Measurements from ENCODE around the gene KCNMA1.
"Not testable (repeated sequence)": the region's sequence is repeated elsewhere in the genome, so short reads cannot be mapped to it uniquely, and the experiment has no call there.

The KCNMA1 gene

DNA sequence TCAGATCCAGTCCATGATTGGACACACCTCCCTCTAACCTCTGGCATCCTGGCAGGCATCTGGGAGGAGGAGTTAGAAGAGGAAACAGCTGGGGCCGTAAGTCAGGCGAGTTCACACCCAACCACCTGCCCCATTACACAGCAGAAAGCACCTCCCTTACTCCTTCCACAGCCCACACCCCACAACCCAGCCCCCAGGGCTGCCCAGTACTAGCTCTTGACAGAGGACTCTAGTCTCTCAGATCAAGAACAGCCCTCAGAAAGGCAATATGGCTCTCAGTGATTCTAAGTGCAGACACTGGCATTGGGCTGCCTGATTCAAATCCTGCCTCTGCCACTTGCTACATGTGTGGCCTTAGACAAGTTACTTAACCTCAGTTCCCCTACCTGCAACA lies 34.1 kb downstream of the KCNMA1 start:
- DNase-seq = no peak

DNA sequence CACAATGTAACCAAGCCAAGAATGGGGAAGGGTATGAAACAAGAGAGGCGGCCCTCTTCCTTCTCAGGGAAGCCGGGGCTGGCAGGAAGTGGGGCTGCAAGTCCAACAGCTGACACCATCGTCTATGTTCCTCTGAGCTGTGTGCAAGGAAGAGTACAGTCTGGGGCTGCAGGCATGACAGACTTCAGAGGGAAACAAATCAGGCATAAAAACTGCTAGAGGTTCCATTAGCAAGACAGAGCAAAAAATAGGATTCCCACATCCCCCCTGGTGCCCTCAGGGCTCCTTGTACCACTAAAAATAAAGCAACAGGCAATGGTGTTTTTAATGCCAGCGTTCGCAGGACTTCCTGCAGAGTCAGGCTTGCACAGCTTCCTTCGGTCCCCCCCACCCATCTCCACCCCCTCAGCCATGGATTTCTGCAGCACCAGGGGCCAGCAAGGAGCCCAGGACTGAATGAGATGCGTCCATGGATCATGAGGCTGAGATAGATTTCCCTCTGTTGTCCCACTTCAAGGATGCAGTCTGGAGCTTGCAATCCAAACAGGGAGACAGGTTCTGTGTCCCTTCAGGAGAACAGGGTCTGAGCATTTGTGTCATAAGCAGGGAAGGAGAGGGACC lies 34.6 kb downstream of the KCNMA1 start:
- DNase-seq = no peak

DNA sequence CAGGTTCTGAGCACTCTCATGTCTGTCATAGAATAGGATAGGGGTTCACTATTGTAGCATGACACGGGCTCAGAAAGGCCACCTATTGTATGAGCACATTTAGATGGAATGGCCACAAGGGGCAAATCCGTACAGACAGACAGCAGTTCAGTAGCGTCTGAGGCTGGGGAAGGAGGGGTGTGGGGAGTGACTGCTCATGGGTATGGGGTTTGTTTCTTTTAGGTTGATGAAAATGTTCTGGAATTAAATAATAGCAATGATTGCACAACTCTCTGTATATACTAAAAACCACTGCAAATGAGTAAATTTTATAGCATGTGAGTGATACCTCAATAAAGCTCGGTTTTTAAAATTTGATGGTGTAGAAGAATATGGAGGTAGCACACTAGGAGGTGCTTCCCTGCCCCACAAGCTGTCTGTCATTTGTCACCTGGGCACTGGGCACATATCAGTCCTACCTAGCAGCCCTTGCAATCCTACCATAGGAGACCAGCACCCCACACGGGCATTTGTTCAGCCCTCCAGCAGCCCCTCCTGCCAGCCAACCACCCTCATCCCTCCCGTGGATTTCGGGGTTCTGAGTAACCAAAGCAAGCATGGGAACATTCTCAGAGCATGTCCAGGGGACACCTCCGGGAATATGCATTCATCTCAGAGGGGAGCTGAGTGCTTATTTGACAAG lies 35.2 kb downstream of the KCNMA1 start:
- DNase-seq = no peak

DNA sequence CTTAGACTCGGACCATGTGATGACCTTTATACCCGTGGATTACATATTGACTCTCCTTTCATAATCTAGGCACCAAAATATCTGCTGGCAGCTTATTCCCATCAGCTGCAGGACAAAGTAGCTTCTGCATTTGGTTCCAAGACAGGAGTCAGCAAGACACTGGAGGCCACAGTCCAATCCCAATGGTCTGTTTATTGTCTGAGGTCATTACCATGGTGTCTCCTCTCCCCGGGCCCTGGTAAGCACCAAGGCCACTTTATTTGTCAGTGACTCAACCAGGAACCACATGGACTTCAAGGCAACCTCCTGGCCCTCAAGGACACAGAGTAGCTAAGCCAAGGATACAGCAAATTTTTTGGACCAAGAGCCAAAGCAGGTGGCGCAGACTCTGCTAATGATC lies 36.1 kb downstream of the KCNMA1 start:
- no peak for DNase-seq

DNA sequence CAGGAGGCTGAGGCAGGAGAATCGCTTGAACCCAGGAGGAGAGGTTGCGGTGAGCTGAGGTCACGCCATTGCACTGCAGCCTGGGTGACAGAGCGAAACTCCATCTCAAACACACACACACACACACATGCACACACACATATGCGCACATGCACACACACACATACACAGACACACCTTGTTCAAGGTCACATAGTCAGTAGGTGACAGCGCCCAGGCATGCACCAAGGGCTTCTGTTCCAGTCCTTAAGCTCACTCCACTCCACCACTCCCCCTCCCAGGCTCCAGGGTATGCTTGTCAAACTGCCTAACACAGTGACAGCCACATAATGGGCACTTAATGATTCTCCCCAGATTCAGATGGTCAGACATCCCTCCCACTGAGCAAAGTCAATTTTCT lies 37.0 kb downstream of the KCNMA1 start:
- DNase-seq = no peak

DNA sequence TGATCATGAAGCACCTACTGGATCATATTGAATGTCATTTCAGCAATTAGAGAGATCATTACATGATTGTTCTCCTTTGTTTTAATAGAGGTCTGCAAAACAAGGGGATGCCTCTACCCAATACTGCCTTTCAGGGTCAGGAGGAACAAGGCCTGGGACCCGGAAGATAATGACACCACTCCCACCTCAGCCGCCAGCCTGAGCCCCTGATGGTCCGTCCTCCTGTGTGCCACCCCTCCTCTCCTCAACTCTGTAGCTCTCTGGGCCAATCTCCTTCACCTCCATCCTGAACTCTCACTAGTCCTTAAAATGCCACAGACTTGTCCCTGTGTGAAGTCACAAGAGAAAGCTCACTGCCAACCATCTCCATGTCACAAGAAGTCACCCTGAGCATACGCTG lies 38.0 kb downstream of the KCNMA1 start:
- no peak for DNase-seq

DNA sequence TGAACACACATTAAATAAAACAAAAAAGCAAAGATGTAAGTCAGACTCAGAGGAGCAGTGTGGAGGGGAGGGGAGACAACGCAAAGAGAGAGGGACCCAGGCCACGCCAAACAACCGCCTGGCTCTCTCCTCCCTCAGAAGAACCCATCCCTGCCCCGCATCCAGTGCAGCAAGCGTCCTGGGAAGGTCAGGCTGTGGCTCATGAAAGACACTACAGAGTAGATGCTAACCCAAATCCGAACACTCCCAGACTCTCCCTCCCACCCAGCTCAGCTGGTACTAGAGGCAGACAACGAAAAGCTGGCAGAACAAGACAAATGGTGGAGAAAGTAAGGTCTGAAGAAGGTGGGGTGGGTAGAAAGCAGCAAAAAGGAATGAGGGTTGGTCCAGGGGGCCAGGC lies 39.0 kb downstream of the KCNMA1 start:
- no peak for DNase-seq

DNA sequence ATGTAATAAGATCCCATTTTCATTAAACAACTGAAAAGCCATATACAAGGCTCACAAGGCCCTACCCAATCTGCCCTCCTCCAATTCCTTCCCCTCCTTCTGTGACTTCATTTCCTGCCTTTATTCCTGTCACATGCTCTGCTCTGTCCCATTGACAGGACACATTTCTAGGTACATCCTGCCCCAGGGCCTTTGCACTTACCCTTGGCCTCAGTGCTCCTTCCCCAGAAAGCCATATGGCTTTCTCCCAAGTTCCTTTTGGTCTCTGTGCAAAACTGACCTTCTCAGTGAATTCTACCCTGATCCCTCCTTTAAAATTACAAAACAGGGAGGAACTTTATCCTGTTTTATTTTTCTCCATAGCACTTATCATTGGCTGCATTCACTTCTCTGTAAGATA lies 40.0 kb downstream of the KCNMA1 start:
- no peak for DNase-seq

DNA sequence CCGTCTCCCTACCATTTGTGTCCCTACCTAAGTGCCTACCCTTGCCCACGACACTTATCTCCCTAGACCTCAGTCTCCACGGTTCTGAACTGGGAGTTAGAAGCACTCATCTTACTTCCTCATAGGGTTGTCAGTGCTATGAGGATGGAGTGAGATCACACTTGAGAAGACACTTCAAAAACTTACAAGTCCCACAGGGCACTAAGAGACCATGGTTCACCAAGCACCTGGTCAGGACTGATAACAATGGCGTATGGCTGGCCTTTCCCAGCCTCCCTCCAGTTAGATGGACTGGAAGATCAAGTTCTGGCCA lies 43.2 kb downstream of the KCNMA1 start:
- no peak for DNase-seq

DNA sequence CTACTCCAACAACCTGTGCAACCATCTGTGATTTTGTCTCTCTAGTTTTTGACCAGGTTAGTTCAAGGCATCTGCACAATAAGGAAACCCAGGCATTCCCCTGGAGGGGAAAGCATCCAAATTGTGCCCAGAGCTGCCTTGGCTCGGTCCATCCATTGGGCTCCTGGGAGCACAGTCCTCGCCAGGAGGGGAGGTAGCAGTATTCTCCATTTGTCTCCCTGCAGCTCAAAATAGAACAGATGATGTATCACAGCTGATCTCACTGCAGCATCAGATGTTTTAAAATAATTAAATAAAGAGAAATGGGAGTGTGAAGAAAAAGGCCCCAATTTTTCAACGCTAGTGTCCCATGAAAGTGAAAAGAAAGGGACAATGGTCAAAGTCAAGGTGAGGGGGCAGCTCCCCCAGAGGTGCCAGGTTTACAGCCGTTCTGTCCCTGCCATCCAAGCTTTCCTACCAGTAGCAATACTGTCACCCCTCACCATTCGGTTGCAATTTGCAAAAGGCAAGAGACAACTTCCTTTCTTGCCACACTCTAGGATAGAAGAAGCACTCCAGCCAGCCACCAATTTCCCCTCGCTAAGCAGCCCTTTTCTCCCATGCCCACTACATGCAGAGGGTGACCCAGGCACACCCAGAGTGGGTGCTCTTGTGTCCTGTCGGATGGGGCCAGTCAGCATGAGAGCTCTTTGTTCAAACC lies 43.7 kb downstream of the KCNMA1 start:
- DNase-seq = no peak

DNA sequence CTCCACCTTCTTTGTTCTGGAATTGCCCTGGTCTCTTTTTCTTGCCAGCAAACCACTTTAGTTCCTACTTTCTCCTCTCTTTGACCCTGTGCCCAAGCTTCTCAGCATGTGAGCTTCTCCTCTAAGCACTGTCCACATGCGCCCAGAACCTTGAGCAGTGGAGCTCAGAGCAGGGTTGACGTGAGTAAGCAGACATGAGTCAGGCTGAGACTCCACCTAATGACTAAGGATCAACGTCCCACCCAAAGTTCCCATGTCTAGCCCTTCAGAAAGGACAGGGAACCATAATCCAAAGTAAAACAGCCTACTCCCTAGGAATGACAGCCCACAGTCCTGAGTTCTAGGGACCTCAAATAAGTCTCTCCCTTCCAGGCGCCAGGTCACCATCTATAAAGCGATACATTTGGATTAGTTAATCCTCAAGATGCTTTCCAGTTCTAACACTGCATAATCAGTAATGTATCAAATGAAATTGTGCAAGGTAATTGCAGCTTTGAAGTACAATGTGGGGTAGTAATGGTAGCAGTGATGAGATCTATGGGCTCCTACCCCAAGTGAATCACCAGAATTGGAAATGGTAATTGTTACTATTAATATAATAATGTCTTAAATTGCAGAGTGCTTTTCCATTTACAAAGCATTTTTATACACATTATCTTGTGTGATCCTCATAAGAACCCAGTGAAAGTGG lies 44.5 kb downstream of the KCNMA1 start:
- DNase-seq = no peak

DNA sequence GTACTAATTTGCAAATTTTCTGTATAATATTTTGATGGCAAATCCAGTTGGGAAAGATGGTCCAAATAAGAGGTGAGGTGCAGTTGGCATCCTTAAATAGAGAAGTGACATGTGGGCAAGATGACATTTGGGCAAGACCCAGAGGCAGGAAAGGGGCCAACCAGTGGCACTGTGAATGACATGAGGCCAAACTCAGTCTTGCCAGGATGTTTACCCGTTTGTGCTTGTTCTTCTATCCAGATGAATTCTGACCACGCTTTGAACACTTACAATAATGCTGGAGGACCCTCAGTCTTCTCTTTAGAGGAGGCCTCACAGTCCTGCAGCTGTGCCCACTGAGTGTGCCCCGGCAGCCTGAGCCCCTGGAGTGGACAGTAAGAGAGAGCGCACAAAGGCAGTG lies 45.1 kb downstream of the KCNMA1 start:
- DNase-seq = no peak

DNA sequence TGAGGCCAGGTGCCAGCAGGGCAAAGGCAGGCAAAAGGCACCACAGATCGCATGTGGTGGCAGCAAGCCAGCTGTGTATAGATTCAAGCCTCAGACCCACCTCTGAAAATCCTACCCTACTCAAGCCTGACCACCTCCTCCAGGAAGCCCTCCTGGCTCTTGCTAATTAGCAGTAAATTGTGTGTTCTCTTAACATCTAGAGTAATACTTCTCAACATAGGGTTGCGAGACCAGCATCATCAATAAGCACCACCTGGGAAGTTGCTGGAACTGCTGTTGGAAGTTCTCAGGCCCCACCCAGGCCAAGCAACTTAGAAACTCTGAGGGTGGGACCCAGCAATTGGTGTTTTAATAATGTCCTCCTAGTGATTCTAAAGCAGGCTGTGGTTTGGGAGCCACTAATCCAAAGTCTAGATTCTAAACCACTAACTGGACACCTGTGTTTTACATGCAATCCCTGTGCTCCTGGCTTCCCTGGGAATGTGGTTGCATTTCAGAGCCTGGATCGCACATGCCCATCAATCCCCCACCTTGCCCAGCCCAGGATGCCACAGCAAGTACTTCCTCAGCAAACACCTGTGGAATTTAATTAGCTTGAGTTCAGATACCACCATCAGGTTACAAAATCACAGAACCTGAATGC lies 46.2 kb downstream of the KCNMA1 start:
- DNase-seq = no peak

DNA sequence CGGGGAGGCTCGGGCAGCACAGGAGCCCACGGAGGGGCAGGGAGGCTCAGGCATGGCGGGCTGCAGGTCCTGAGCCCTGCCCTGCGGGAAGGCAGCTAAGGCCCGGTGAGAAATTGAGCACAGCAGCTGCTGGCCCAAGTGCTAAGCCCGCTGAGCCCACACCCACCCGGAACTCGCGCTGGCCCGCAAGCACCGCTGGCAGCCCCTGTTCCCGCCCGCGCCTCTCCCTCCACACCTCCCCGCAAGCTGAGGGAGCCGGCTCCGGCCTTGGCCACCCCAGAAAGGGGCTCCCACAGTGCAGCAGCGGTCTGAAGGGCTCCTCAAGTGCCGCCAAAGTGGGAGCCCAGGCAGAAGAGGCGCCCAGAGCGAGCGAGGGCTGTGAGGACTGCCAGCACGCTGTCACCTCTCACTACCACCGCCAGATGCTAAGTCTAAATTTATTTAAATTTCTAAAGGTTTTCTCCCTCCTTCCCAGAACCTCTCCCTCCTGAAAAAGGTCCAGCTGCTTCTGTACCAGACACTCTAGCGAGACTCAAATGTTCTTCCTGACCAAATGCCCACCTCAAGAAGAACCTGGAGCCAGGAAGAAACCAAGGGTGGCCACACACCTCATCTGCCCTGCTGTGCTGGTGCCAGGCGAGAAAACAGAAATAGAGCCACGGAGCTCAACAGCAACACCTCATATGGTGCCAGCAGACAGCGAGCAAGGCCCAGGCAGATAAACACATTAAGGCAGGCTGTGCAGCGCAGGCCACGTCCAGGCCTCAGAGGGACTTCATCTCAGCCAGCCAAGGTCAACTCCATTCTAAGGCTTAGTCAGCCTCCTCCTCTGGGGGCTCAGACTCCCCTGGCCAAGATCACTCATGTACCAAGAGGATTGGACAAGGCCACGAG lies 47.0 kb downstream of the KCNMA1 start:
- no peak for DNase-seq

DNA sequence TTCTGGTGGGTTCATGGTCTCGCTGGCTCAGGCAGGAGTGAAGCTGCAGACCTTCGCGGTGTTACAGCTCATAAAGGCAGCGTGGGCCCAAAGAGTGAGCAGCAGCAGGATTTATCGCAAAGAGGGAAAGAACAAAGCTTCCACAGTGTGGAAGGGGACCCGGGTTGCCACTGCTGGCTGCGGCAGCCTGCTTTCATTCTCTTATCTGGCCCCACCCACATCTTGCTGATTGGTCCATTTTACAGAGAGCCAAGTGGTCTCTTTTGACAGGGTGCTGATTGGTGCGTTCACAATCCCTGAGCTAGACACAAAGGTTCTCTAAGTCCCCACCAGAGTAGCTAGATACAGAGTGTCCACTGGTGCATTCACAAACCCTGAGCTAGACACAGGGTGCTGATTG lies 47.9 kb downstream of the KCNMA1 start:
- DNase-seq = not testable (repeated sequence)

DNA sequence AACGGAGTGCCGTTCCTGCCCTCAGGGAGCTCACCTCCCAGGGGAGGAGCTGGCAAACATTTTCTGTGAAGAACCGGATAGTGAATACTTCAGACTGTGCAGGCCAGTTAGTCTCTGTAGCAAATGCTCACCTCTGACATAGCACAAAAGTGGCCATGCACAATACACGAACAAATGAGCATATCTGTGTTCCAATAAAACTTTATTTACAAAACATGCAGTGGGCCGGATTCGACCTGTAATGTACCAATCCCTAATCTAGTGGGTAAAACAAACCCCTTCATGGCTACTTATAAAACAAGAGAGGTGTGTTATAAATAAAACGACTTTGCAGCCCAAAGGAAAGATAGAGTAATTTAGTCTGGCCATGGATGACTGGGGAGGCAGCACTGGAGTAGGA lies 48.7 kb downstream of the KCNMA1 start:
- DNase-seq = no peak

DNA sequence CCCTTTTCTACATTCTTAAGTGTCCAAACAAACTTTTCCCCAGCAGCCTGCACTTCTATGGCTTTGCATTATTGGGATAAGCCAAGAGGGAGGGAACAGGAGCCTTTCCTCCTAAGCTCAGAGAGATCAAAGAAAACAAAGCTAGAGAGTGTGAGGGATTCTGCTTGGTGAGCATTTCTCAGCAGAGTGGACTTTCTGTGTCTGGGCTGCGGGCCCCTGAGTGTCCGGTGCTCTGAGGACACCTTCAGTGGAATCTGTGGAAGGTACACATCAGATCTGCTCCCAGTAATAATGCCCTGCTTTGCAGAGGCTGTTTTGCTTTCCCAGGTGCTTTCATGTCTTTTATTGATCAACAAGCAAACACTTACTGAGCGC lies 50.2 kb downstream of the KCNMA1 start:
- no peak for DNase-seq

DNA sequence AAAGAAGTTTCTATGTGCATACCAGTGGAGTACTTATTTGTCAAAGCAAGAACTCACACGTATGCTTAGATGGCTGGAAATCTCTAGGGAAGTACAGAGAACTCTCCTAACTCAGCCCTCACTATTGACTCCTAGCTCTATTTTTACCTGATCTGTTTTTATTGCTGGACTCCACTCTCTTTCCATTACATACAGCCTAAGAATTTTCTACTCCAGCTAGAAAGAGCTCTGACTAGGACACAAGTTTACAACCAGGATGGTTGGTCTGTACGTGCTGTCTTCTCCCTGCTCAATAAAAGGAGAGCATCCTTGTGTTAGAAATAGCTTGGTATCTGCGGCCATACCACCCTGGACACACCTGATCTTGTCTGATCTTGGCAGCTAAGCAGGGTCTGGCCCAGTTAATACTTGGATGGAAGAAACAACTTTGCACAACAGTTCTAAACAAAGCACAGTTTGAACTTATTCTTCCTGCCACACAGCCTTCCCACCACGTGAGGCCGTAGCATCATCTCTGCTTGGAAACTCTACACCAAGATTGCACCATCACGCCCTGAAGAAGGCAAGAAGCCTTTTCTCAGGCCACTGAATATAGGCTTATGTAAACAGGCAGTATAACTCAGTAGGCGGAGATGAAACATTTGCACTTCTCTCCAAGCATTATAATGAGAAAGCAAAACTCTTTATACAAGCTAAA lies 50.7 kb downstream of the KCNMA1 start:
- no peak for DNase-seq

DNA sequence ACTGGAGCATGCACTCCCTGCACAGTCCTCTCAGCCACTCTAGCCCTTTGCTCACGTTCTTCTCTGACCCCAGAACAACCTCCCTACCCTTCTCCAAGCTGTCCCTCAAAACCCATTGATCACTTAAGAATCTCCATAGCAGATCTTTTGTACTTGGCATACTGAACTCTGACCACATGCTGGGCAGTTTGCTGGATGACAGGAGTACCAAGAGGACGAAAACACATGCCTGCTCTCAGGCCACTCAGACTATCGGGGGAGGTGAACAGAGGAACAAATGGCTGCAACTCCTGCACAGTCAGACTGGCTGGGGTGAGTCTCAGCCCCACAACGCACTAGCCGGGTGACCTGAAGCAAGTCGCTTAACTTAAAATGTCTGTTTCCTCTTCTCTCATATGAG lies 52.7 kb downstream of the KCNMA1 start:
- DNase-seq = no peak

DNA sequence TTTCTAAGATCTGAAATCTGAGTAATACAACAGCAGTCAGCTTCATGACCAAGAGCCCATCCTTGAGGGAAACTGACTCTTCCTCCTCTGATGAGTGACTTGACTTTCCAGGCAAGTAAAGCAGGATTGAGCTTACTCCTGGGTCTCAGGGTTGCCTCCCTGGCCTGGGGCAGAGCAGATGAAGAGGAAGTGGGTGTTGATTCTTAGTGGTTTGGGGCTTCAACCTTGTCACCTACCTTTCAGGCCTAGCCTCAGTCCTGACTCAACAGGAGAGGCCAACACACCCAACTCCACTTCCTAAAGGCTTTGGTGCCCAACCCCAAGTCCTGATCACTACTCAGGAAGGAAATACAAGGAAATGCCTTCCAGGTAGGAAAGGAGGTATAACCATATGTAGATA lies 54.1 kb downstream of the KCNMA1 start:
- no peak for DNase-seq

DNA sequence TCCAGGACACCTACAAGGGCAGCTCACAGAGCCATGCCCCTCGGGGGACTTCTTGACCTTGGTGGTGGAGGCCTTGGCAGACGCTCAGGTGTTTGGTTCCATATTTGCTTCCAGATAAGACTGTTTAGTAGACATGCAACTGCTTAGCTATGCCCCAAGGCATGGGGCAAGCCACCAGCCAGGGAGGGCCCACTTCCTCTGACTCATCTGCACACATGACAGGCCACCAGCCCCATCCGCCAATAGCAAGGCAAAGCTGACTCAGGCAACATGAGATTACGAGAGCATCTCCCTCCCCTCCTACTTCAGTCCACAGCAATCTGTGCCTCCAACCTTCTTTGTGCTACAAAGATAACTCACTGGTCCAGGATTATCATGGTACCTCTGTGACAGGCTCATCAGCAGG lies 54.9 kb downstream of the KCNMA1 start:
- DNase-seq = no peak

DNA sequence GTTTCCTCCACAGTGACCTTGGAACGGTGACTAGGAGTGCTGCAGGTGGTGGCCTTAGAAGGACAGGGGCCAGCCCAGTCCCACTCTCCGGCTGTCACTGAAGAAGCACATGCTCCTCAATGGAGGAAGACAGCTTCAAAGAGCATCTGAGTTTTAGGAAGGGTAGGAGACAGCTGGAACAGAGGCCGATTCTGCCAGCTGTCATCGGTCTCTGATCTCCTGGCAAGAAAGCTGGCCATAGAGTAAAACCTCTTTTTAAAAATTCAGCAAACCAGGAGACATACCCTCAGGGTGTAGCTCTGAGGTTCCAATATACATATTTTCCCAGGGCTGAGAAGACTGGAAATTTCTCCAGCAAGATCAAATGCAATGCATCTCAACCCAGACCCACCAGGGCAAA lies 55.9 kb downstream of the KCNMA1 start:
- no peak for DNase-seq

Data from stimulated activated naive CD4-positive, alpha-beta T cell treated with Interleukin-2 at 50 U/mL for 16 hours (primary cell).